Liver (tissue), 3 donors: Measurements from ENCODE around the gene C4A.
"Not testable (repeated sequence)": the region's sequence is repeated elsewhere in the genome, so short reads cannot be mapped to it uniquely, and the experiment has no call there.

ENCODE experiments used
- CTCF ChIP-seq: fragments of 150-350 bp; IDR thresholded peaks from 2 replicates; pipeline ENCODE4 v1.5.1; 2017; ENCODE audit warnings: improper control_type of control experiment, low read depth, low read length; ENCODE audit not compliant: missing input control
- EGR1 ChIP-seq, 2 donors: IDR thresholded peaks; 2 replicates each; pipeline ENCODE4 v1.6.1; 2016 to 2018; ENCODE audit warnings: antibody characterized with exemption in 2 of 2, low read depth in 2 of 2
- SP1 ChIP-seq: IDR thresholded peaks from 2 replicates; pipeline ENCODE4 v1.6.1; 2018; ENCODE audit warnings: antibody characterized with exemption, mild to moderate bottlenecking
- TAF1 ChIP-seq: conservative IDR thresholded peaks from 2 replicates; pipeline ENCODE4 v1.6.1; 2016; ENCODE audit warnings: antibody characterized with exemption, mild to moderate bottlenecking
- donor health status: healthy.
- donor health status: healthy.

DNA sequence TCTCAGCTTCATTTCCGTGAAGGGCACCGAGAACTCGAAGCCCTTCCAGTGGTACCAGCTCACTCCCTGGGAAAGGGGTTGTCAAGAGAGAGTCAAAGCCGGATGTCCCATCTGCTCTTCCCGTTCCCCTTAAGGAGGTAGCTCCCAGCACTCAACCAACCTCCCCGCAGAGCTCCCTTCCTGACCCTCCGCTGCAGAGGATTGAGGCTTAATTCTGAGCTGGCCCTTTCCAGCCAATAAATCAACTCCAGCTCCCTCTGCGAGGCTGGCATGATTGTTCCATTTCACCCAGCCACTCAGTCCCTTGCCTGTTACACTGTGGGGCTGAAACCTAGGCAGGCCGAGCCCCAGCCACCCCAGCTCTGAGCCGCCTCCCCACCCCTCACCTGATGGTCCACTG, 59.5 kb downstream of the C4A start:
- TF ChIP-seq CTCF; SP1; TAF1; EGR1 (IDR thresholded peaks at IDR 0.05; ENCODE audit: low read depth in 2 of 2): not testable (repeated sequence)
